K562 (cell line): ENCODE results near the gene GNAT1. TPM values are rescaled to one million over a fixed set of nuclear protein-coding genes. Genes with fewer than 3 reads are reported as not detected.

Experiments
- CBX3 ChIP-seq, 2 experiments: IDR thresholded peaks; 1 replicate in 1 of 2; 2 replicates in 1 of 2; pipeline ENCODE4 v1.6.1; 2012; ENCODE audit warnings: inconsistent platforms in 2 of 2, low read length in 2 of 2, borderline replicate concordance in 1 of 2, control low read depth in 1 of 2
- HMG20A ChIP-seq: fragments of 450-650 bp; formaldehyde crosslinking; conservative IDR thresholded peaks from 2 replicates; pipeline ENCODE4 v1.4.0; 2020; ENCODE audit warnings: mild to moderate bottlenecking, mixed read lengths
- L3MBTL2 ChIP-seq: fragments of 450-650 bp; IDR thresholded peaks from 2 replicates; pipeline ENCODE4 v1.6.1; 2016; ENCODE audit warnings: mild to moderate bottlenecking, moderate library complexity
- NCOR1 ChIP-seq: fragments of 450-650 bp; IDR thresholded peaks from 2 replicates; pipeline ENCODE4 v1.6.1; 2016; ENCODE audit warnings: mild to moderate bottlenecking, moderate library complexity
- polyA plus RNA-seq, 8 experiments: library from polyadenylated mRNA; depleted of rRNA in 4 of 8; stranded (reverse) in 5 of 8; unstranded in 3 of 8; fragments of >200 nt; fragmentation: Nextera tagmentation in 2 of 8; fragmentation: Illumina TruSeq in 1 of 8; extraction: Ambion mirVana in 2 of 8; extraction: Trizol in 1 of 8; gene quantifications; 2 replicates each; pipeline versions ENCODE4 v1.2.1 to v1.2.3, GENCODE V29; 2011 to 2014; ENCODE audit warnings: inconsistent platforms in 1 of 8, missing spikeins in 1 of 8
- total RNA-seq, 7 experiments: library from RNA; depleted of rRNA in 6 of 7; stranded (reverse); fragments of >200 nt in 6 of 7; fragmentation: Illumina TruSeq in 2 of 7; extraction: Trizol in 2 of 7; gene quantifications; 2 replicates each; pipeline versions ENCODE4 v1.2.1 to v1.2.3, GENCODE V29; 2011 to 2021; ENCODE audit warnings: low replicate concordance in 1 of 7
- TF ChIP-seq, protein P1 (sequence below): IDR thresholded peaks from 2 replicates; pipeline ENCODE4 v1.6.1; 2012; ENCODE audit warnings: low read depth, low read length, improper control_type of control experiment, borderline replicate concordance
- TF ChIP-seq, protein P2 (sequence below): fragments of 200-800 bp; sonication (Bioruptor generic); IDR thresholded peaks from 2 replicates; pipeline ENCODE4 v1.6.1; 2017; ENCODE audit warnings: missing genetic modification characterization, missing compliant biosample characterization
- TF ChIP-seq, protein P3 (sequence below): fragments of 250-450 bp; sonication (Bioruptor Pico); IDR thresholded peaks from 2 replicates; pipeline ENCODE4 v1.8.0; 2022; ENCODE audit warnings: moderate library complexity, mild to moderate bottlenecking, inconsistent platforms
- TF ChIP-seq, protein P4 (sequence below): fragments of 450-650 bp; IDR thresholded peaks from 2 replicates; pipeline ENCODE4 v1.6.1; 2017; ENCODE audit warnings: antibody characterized with exemption, mild to moderate bottlenecking

Gene GNAT1
- total and polyA plus RNA-seq, 9 of the 15 experiments (the other 6 are each of a cell fraction or from before 2014, with no cell fraction given), result not detected

DNA sequence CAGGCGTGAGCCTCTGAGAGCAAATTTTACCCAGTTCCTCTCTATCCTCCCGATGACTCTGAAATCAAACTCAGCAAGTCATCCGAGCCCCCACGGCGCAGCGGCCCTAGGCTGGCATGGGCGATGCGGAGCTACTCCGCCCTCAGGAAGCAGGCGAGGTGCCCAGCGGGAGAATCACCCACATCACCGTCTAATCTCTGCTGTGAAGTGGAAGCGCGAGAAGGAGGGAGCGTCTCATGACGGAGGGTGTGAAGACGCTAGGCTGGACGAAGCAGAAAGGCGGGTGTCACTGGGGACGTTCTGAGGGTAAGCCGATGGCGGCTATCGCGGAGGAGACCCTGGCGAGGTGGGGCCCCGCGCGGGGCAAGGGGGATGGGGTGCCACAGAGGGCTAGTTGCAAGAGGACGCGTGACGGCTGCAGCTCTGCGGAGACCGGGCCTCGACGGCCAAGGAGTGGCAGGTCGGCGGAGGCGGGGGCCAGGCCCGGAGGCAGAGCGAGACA, 35.5 kb downstream of the GNAT1 start (continued):
- TF ChIP-seq, protein P1, sequence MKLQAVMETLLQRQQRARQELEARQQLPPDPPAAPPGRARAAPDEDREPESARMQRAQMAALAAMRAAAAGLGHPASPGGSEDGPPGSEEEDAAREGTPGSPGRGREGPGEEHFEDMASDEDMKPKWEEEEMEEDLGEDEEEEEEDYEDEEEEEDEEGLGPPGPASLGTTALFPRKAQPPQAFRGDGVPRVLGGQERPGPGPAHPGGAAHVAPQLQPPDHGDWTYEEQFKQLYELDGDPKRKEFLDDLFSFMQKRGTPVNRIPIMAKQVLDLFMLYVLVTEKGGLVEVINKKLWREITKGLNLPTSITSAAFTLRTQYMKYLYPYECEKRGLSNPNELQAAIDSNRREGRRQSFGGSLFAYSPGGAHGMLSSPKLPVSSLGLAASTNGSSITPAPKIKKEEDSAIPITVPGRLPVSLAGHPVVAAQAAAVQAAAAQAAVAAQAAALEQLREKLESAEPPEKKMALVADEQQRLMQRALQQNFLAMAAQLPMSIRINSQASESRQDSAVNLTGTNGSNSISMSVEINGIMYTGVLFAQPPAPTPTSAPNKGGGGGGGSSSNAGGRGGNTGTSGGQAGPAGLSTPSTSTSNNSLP, result no peak
- TF ChIP-seq, protein P2, sequence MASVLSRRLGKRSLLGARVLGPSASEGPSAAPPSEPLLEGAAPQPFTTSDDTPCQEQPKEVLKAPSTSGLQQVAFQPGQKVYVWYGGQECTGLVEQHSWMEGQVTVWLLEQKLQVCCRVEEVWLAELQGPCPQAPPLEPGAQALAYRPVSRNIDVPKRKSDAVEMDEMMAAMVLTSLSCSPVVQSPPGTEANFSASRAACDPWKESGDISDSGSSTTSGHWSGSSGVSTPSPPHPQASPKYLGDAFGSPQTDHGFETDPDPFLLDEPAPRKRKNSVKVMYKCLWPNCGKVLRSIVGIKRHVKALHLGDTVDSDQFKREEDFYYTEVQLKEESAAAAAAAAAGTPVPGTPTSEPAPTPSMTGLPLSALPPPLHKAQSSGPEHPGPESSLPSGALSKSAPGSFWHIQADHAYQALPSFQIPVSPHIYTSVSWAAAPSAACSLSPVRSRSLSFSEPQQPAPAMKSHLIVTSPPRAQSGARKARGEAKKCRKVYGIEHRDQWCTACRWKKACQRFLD (CRISPR knock-in tag), result 0 out of 2 replicates have a peak, but pooled peaks have one; percentile 37
- no peak for TF ChIP-seq HMG20A (CRISPR knock-in tag)
- TF ChIP-seq, protein P3, sequence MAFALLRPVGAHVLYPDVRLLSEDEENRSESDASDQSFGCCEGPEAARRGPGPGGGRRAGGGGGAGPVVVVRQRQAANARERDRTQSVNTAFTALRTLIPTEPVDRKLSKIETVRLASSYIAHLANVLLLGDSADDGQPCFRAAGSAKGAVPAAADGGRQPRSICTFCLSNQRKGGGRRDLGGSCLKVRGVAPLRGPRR (CRISPR knock-in tag), result no peak
- TF ChIP-seq L3MBTL2, result peak; percentile 83
- no peak for TF ChIP-seq NCOR1
- TF ChIP-seq, protein P4, sequence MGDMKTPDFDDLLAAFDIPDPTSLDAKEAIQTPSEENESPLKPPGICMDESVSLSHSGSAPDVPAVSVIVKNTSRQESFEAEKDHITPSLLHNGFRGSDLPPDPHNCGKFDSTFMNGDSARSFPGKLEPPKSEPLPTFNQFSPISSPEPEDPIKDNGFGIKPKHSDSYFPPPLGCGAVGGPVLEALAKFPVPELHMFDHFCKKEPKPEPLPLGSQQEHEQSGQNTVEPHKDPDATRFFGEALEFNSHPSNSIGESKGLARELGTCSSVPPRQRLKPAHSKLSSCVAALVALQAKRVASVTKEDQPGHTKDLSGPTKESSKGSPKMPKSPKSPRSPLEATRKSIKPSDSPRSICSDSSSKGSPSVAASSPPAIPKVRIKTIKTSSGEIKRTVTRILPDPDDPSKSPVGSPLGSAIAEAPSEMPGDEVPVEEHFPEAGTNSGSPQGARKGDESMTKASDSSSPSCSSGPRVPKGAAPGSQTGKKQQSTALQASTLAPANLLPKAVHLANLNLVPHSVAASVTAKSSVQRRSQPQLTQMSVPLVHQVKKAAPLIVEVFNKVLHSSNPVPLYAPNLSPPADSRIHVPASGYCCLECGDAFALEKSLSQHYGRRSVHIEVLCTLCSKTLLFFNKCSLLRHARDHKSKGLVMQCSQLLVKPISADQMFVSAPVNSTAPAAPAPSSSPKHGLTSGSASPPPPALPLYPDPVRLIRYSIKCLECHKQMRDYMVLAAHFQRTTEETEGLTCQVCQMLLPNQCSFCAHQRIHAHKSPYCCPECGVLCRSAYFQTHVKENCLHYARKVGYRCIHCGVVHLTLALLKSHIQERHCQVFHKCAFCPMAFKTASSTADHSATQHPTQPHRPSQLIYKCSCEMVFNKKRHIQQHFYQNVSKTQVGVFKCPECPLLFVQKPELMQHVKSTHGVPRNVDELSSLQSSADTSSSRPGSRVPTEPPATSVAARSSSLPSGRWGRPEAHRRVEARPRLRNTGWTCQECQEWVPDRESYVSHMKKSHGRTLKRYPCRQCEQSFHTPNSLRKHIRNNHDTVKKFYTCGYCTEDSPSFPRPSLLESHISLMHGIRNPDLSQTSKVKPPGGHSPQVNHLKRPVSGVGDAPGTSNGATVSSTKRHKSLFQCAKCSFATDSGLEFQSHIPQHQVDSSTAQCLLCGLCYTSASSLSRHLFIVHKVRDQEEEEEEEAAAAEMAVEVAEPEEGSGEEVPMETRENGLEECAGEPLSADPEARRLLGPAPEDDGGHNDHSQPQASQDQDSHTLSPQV, result no peak
- no peak for TF ChIP-seq CBX3 (IDR thresholded peaks at IDR 0.05; ENCODE audit: borderline replicate concordance in 1 of 2, low read length in 2 of 2)
